ENCODE data around the gene TMPRSS3. TPM values are rescaled to one million over a fixed set of nuclear protein-coding genes. Genes with fewer than 3 reads are reported as not detected.

The TMPRSS3 gene
- total and polyA plus RNA-seq, 7 experiments from 2014 or later: 0.11 to 7.6 (median 1.5) TPM

DNA sequence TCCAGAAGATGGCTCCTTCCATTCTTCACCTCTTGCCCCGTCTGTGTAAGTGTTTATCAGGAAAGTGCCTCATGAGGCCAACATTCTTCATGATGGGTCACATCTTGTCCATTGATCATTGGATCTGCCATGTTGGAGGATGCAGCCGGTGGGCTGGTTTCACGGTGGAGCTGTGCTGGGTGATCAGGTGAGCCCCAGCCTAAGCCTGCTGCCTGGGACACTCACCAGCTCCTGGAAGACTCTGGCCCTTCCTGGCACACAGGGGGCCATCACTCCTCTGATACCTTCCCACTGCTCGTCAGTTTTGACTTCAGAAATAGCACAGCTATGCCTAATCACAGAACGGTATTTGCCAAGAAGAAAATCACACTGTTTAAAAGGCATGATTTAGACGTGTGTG is 46.1 kb upstream of the TMPRSS3 start:
- DNase-seq (no peak), ATAC-seq (no peak)
- POLR2A ChIA-PET: interaction anchor here (1.0 to 1.8 kb wide), 3 partner anchors 9 to 55 kb away, joined by 3 to 6 read pairs (median 3); partner anchors contain the start of gene UBASH3A
- no peak overlapping the region for H3K27ac ChIP-seq (ENCODE audit: low read depth, low read length)
- H3K4me1 ChIP-seq (ENCODE audit: control insufficient read depth in 2 of 2, insufficient read depth in 2 of 2, low read length in 2 of 2): peaks cover 0 to 10% of the 10 kb centered on the region in 2 donors
- H3K9me3 Mint-ChIP-seq: peaks cover 0 to 2% (median 0%) of the 10 kb centered on the region in 11 donors
- no peaks in the 10 kb centered on the region for H3K27me3 ChIP-seq (ENCODE audit: control insufficient read depth in 2 of 2, insufficient read depth in 2 of 2, low read length in 2 of 2)
- H3K36me3 Mint-ChIP-seq: peaks cover 11 to 77% (median 44%) of the 10 kb centered on the region in 5 donors
- CTCF ChIA-PET: interaction anchor here (0.7 to 1.9 kb wide), 2 partner anchors 17 to 38 kb away, joined by 3 to 4 read pairs; partner anchors contain the start of gene UBASH3A
- intact Hi-C loops (cut with micrococcal nuclease): no loop called here
- peaks cover 0 to 4% (median 0%) of the 10 kb centered on the region in 5 donors for H3K27me3 Mint-ChIP-seq
- H3K4me1 Mint-ChIP-seq: peaks cover 8 to 42% (median 29%) of the 10 kb centered on the region in 7 donors
- peaks cover 7 to 100% (median 21%) of the 10 kb centered on the region in 3 experiments for H3K36me3 ChIP-seq (ENCODE audit: control insufficient read depth in 2 of 3, insufficient read depth in 3 of 3, low read length in 3 of 3)
- peak overlapping the region in 5 of 9 donors; percentile 16 to 73 (median 60) for H3K27ac Mint-ChIP-seq
- H3K4me3 Mint-ChIP-seq: no peak overlapping the region
- no peak overlapping the region for H3K4me3 ChIP-seq (ENCODE audit: low read length)
- no peaks in the 10 kb centered on the region for H3K9me3 ChIP-seq (ENCODE audit: control insufficient read depth in 2 of 3, low read length in 3 of 3)

DNA sequence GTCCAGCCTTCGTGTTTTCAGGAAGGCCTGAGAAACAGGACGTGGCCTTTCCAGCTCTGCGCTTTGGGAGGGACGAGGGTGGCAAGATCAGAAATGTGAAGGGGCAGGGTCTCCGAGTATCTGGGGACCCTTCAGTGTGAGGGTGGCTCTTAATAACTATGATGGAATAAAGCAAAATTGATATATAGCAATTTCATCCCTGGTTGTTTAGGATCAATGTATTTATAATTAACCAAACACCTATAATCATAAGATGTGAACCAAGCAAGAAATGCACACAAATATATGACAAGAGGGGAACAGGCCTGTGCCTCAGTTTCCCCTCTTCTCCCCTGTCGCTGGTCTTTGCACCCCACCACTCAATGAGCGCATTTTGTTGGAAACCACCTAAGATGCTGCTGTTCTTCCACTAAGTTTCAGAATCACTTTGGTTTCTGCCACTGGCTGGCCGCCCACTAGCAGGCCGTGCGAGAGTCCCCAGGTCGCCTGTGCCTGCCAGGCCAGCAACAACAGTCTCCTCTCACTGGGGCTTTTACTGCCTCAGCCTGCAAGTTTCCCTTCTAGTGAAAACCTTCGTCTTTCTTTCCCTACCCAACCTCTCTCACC is 44.4 kb upstream of the TMPRSS3 start:
- ChIA-PET CTCF (interaction anchor here (0.7 kb wide), 1 partner anchor 12 kb away, joined by 3 read pairs; no protein-coding TSS in a partner anchor), POLR2A (no interaction called here)
- peaks cover 0 to 2% (median 0%) of the 10 kb centered on the region in 11 donors for H3K9me3 Mint-ChIP-seq
- Histone ChIP-seq H3K4me3 (ENCODE audit: low read length) (no peak overlapping the region), H3K9me3 (ENCODE audit: control insufficient read depth in 2 of 3, low read length in 3 of 3) (no peaks in the 10 kb centered on the region), H3K36me3 (ENCODE audit: control insufficient read depth in 2 of 3, insufficient read depth in 3 of 3, low read length in 3 of 3) (peaks cover 22 to 95% (median 28%) of the 10 kb centered on the region in 3 experiments), H3K4me1 (ENCODE audit: control insufficient read depth in 2 of 2, insufficient read depth in 2 of 2, low read length in 2 of 2) (peaks cover 9 to 10% of the 10 kb centered on the region in 2 donors), H3K27ac (ENCODE audit: low read depth, low read length) (peak overlapping the region; percentile 30), H3K27me3 (ENCODE audit: control insufficient read depth in 2 of 2, insufficient read depth in 2 of 2, low read length in 2 of 2) (no peaks in the 10 kb centered on the region)
- H3K27me3 Mint-ChIP-seq: no peaks in the 10 kb centered on the region
- intact Hi-C loops (cut with micrococcal nuclease): no loop called here
- no peak overlapping the region for H3K4me3 Mint-ChIP-seq
- H3K36me3 Mint-ChIP-seq: peaks cover 8 to 82% (median 52%) of the 10 kb centered on the region in 5 donors
- peak overlapping the region; percentile 24 to 82 (median 73) for H3K27ac Mint-ChIP-seq
- H3K4me1 Mint-ChIP-seq: peaks cover 22 to 51% (median 40%) of the 10 kb centered on the region in 7 donors
- peak in 1 of 9 donors; percentile 56 for DNase-seq
- ATAC-seq: no peak

DNA sequence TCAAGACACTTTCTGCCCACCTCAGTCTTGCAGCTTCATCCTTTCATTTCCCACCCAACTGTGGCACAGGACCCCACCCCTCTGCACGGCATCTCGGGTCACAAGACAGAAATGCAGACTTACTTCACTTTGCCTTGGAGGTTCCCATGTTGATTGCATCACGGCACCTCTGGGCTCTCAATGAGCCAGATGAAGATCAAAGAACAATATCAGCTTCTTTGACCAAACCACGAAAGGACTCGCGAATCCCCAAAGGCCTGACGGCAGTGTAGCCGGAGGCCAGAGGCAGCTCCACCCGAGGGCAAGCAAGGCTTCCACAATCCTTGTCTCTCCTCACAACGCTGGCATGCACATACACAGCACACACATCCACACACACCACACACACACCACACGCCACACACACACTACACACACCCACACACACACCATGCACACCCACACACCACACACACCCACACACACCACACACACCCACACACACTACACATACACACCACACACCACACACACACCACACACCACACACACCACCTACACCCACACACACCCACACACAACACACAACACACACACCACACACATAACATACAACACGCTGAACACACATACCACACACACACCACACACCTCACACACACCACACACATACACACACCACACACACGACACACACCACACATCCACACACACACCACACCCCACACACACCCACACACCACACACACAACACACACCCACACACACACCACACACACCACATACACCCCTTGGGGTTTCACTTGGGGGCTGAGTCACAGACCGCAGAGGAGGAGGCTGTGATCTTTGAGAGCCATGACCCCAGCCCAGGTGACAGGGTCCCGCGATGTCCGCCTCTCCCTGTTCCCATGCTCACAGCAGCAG is 43.7 kb upstream of the TMPRSS3 start:
- CTCF ChIA-PET: no interaction called here
- POLR2A ChIA-PET: no interaction called here
- no peaks in the 10 kb centered on the region for H3K9me3 ChIP-seq (ENCODE audit: control insufficient read depth in 2 of 3, low read length in 3 of 3)
- H3K27me3 ChIP-seq (ENCODE audit: control insufficient read depth in 2 of 2, insufficient read depth in 2 of 2, low read length in 2 of 2): no peaks in the 10 kb centered on the region
- H3K9me3 Mint-ChIP-seq: peaks cover 0 to 2% (median 0%) of the 10 kb centered on the region in 11 donors
- peak; percentile 36 for ATAC-seq
- H3K4me3 Mint-ChIP-seq: peak overlapping the region in 1 of 10 donors; percentile 14
- peaks cover 15 to 82% (median 56%) of the 10 kb centered on the region in 5 donors for H3K36me3 Mint-ChIP-seq
- peak overlapping the region; percentile 30 for H3K27ac ChIP-seq (ENCODE audit: low read depth, low read length)
- H3K36me3 ChIP-seq (ENCODE audit: control insufficient read depth in 2 of 3, insufficient read depth in 3 of 3, low read length in 3 of 3): peaks cover 29 to 95% (median 32%) of the 10 kb centered on the region in 3 experiments
- H3K27me3 Mint-ChIP-seq: no peaks in the 10 kb centered on the region
- peak in 1 of 9 donors; percentile 52 for DNase-seq
- no peak overlapping the region for H3K4me3 ChIP-seq (ENCODE audit: low read length)
- peaks cover 10 to 16% of the 10 kb centered on the region in 2 donors for H3K4me1 ChIP-seq (ENCODE audit: control insufficient read depth in 2 of 2, insufficient read depth in 2 of 2, low read length in 2 of 2)
- H3K27ac Mint-ChIP-seq: peak overlapping the region; percentile 24 to 90 (median 73)
- H3K4me1 Mint-ChIP-seq: peaks cover 29 to 59% (median 47%) of the 10 kb centered on the region in 7 donors
- intact Hi-C loops (cut with micrococcal nuclease): loop anchor here in 1 of 2 donors (10.0 kb wide), 1 partner anchor 95 kb away; no protein-coding TSS in a partner anchor

DNA sequence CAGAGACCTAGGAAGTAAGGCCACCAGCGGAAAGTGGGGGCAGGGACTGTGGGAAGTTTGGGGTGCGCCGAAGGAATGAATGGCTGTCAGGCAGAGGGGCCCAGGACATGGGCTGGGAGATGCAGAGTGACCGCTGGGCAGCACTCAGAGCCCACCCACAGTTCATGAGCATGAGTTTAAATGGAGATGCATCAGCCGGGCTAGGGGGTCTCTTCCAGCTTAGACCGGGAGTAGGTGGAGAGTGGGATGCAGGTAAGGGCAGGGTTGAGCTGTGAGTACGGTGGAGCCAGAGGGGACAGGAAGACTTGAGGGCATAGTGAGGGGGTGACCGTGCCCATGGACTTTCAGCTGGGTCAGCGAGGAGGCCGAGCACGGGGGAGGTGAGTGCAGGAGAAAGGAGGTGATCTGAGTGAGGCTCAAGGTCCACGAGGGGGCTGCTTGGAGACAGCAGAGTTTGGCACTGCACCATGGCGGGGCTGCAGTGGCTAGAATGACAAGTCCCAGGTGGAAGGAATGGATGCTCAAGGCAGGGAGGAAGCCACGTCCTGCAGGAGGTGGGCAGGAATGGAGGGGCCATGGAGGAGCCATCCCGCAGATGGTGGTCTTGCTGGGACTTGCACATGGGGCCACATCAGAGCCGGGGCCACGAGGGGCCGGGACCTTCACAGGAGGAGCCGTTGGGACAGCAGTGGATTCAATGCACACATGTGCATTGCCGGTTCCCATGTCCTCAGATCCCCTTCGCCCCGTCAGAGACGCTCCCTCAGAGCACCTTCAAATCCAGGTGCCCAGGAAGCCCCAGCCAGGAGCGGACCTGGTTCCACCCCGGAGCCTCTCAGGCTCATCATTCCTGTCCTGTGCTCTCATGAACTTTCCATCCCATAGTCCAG is 42.7 kb upstream of the TMPRSS3 start:
- Histone ChIP-seq H3K4me3 (ENCODE audit: low read length) (no peak overlapping the region), H3K36me3 (ENCODE audit: control insufficient read depth in 2 of 3, insufficient read depth in 3 of 3, low read length in 3 of 3) (peaks cover 34 to 95% (median 37%) of the 10 kb centered on the region in 3 experiments), H3K4me1 (ENCODE audit: control insufficient read depth in 2 of 2, insufficient read depth in 2 of 2, low read length in 2 of 2) (peaks cover 10 to 21% of the 10 kb centered on the region in 2 donors), H3K27me3 (ENCODE audit: control insufficient read depth in 2 of 2, insufficient read depth in 2 of 2, low read length in 2 of 2) (no peaks in the 10 kb centered on the region), H3K27ac (ENCODE audit: low read depth, low read length) (no peak overlapping the region), H3K9me3 (ENCODE audit: control insufficient read depth in 2 of 3, low read length in 3 of 3) (no peaks in the 10 kb centered on the region)
- Mint-ChIP-seq H3K4me3 (no peak overlapping the region), H3K9me3 (peaks cover 0 to 2% (median 0%) of the 10 kb centered on the region in 11 donors), H3K27ac (peak overlapping the region in 7 of 9 donors; percentile 65 to 90 (median 77)), H3K36me3 (peaks cover 23 to 86% (median 65%) of the 10 kb centered on the region in 5 donors), H3K4me1 (peaks cover 35 to 68% (median 55%) of the 10 kb centered on the region in 7 donors), H3K27me3 (no peaks in the 10 kb centered on the region)
- intact Hi-C loops (cut with micrococcal nuclease): loop anchor here in 1 of 2 donors (10.0 kb wide), 1 partner anchor 94 kb away; no protein-coding TSS in a partner anchor
- POLR2A ChIA-PET: interaction anchor here (1.2 kb wide), 1 partner anchor 14 kb away, joined by 4 read pairs; no protein-coding TSS in a partner anchor
- DNase-seq (no peak), ATAC-seq (no peak)
- CTCF ChIA-PET: no interaction called here

DNA sequence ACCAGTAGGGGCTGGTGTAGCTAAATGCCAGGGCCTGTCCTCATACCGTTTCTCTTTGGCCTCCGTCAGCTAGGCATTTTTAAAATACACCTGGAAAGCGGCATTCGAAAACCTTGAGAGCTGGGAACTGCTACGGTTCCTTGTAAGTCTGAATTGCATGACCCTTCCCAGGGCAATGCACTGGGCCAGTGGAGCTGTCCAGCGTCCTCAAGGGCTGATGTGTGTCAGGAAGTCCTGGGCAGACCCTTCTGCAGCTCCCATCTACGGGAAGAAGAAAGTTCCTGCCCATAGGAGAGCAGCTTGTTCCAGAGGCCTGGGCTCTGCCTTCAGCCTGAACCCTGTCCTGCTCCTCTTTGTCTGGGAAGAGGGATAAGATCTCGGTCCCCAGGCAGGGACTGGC is 41.9 kb upstream of the TMPRSS3 start:
- peaks cover 0 to 2% (median 0%) of the 10 kb centered on the region in 11 donors for H3K9me3 Mint-ChIP-seq
- H3K36me3 ChIP-seq (ENCODE audit: control insufficient read depth in 2 of 3, insufficient read depth in 3 of 3, low read length in 3 of 3): peaks cover 42 to 95% (median 42%) of the 10 kb centered on the region in 3 experiments
- H3K4me1 ChIP-seq (ENCODE audit: control insufficient read depth in 2 of 2, insufficient read depth in 2 of 2, low read length in 2 of 2): peaks cover 10 to 21% of the 10 kb centered on the region in 2 donors
- POLR2A ChIA-PET: interaction anchor here (0.6 to 1.2 kb wide), 2 partner anchors 13 to 87 kb away, joined by 3 to 4 read pairs; no protein-coding TSS in a partner anchor
- peaks cover 25 to 88% (median 72%) of the 10 kb centered on the region in 5 donors for H3K36me3 Mint-ChIP-seq
- peak overlapping the region in 3 of 9 donors; percentile 77 to 82 (median 78) for H3K27ac Mint-ChIP-seq
- H3K4me1 Mint-ChIP-seq: peaks cover 35 to 73% (median 58%) of the 10 kb centered on the region in 7 donors
- DNase-seq: no peak
- CTCF ChIA-PET: interaction anchor here (0.6 kb wide), 1 partner anchor 51 kb away, joined by 3 read pairs; no protein-coding TSS in a partner anchor
- no peaks in the 10 kb centered on the region for H3K27me3 ChIP-seq (ENCODE audit: control insufficient read depth in 2 of 2, insufficient read depth in 2 of 2, low read length in 2 of 2)
- intact Hi-C loops (cut with micrococcal nuclease): loop anchor here in 1 of 2 donors (10.0 kb wide), 1 partner anchor 93 kb away; no protein-coding TSS in a partner anchor
- H3K27me3 Mint-ChIP-seq: no peaks in the 10 kb centered on the region
- no peaks in the 10 kb centered on the region for H3K9me3 ChIP-seq (ENCODE audit: control insufficient read depth in 2 of 3, low read length in 3 of 3)
- no peak overlapping the region for H3K4me3 Mint-ChIP-seq
- no peak overlapping the region for H3K27ac ChIP-seq (ENCODE audit: low read depth, low read length)
- no peak overlapping the region for H3K4me3 ChIP-seq (ENCODE audit: low read length)
- ATAC-seq: no peak

Measured in naive thymus-derived CD4-positive, alpha-beta T cell (primary cell).